ENCODE measurements around the gene TRIM49D1.
"Not testable (repeated sequence)": the region's sequence is repeated elsewhere in the genome, so short reads cannot be mapped to it uniquely, and the experiment has no call there.

The TRIM49D1 gene, protein sequence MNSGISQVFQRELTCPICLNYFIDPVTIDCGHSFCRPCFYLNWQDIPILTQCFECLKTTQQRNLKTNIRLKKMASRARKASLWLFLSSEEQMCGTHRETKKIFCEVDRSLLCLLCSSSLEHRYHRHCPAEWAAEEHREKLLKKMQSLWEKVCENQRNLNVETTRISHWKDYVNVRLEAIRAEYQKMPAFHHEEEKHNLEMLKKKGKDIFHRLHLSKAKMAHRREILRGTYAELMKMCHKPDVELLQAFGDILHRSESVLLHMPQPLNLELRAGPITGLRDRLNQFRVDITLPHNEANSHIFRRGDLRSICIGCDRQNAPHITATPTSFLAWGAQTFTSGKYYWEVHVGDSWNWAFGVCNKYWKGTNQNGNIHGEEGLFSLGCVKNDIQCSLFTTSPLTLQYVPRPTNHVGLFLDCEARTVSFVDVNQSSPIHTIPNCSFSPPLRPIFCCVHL

DNA sequence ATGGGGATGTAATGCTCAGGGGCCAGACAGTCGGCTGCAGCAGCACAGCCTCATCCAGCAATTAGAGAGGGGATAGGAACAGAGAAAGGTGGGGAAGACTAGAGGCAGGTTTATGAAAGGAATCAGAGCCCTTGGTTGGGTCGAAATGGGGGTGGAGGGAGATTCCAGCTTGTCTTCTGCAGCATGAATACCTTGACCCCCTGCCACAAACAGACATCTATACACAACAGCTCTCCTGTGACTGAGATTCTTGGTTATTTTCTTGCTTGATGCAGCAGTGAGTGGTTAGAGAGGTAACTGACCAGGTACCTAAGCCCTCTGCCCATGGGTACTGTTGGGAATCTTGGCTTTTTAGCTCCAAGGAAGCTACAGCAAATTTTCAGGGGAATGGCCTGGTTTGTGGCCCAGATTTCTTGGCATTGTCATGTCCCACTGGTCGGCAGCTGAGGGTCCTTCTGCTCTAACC, at the start of gene TRIM49D1:
TRIM49D1 (minus strand) TSS at position 51 of the 466 bp plus-strand sequence. CDS start 4,535 bp downstream, outside the sequence.
- DNase-seq: no peak

DNA sequence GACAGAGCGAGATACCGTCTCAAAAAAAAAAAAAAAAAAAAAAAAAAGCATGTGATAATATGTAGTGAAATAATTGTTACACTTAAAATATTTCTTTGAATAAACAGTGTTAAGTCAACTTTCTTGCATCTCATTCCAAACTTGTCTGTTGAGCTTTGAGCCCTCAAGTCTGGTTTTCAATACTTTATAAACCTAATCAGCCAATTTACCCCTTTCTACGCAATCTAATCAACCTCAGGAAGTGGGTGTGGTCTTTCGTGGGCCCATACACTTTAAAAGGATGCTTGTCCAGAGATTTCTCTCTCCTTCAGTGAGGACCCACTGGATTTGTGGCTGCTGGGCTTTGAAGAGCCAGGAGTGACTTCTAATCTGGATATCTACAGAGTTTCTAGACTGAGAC, 43.7 kb upstream of the TRIM49D1 start, which contains the start of gene TRIM64:
TRIM64 (plus strand) TSS at position 301 of the 400 bp plus-strand sequence. CDS start 2,467 bp downstream, outside the sequence.
- not testable (repeated sequence) for DNase-seq

DNA sequence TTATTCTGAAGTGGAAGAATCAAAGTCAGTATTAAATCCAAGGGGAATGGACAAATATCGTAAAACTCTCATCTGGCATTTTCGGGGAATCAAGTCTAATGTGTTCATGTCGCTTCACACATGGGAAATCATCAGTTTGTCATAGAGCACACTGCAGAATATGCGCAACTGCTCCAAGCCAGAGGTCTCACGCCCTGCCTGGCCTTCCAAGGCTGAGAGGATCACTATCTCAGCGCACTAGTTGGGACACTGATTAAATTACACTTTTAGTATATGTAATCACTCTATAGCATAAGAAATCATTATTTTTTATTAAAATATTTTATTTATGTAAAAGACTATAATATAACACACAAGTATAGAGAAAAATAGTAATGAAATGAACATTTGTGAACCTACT, 38.8 kb upstream of the TRIM49D1 start:
- DNase-seq: not testable (repeated sequence)

DNA sequence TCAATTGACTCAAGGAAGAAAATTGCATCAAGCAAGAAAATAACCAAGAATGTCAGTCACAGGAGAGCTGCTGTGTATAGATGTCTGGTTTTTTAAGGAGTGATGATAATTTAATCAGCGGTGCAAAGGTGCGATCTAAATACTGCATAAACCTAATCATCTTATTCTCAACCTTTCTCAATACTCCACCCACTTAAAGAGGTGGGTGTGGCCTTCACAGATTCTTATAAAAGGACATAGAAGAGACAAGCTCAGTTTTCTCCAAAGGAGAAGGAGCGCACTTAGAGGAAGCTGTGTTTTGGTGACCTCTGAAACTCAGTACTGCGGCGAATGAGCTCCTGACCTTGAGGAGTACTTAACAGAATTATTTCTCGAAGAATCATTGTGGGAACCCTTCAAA, 1.7 kb upstream of the TRIM49D1 start, which contains the start of gene TRIM49D2:
TRIM49D2 (plus strand) TSS at position 301 of the 400 bp plus-strand sequence. CDS start 2,698 bp downstream, outside the sequence.
- DNase-seq: not testable (repeated sequence)

DNA sequence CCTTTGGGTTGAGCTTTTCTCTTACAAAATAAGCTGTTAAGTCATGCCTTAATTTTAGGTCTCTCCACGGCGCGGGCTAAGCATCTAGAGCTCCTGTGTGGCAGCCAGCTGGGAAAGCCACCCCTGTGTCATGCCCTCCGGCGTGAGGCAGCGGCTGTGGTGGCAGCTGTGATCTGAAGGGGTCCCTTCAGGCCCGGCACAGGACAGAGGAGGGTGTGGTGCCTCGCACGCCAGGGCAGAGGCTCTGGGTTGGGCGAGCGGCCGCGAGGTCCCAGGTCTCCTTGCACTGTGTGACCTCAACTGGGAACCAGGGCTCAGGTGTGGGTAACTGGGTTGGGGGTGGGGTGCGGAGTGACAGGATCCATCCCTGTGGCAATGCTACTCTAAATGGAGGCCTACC, 21.2 kb downstream of the TRIM49D1 start:
- not testable (repeated sequence) for DNase-seq

DNA sequence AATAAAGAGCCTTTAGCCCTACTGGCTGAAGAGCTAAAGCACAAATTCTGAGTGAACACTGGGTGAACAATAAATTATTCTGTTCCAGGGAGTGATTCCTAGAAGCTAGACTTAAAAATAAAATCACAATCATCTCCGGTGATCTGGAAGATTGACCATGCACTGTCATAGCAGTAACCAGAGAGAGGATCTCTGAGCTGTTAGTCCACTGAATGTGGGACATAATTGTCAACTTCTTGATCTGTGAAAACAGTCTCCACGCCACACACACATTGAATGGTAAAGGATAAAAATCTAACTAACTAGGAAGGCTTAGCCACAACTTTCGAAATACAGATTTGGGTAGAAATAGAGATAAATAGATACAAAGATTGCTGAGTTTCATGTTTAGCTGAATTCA, 28.8 kb downstream of the TRIM49D1 start:
- not testable (repeated sequence) for DNase-seq

DNA sequence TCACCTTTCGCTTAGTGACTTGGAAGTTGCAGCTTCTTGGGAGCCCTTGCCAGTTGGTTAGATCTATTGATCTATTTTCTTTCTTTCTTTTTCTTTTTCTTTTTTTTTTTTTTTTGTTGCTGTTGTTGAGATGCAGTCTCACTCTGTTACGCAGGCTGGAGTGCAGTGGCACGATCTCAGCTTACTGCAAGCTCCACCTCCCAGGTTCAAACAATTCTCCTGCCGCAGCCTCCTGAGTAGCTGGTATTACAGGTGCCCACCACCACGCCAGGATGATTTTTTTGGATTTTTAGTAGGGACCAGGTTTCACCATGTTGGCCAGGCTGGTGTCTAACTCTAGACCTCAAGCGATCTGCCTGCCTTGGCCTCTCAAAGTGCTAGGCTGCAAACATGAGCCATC, 44.5 kb downstream of the TRIM49D1 start:
- DNase-seq: not testable (repeated sequence)

DNA sequence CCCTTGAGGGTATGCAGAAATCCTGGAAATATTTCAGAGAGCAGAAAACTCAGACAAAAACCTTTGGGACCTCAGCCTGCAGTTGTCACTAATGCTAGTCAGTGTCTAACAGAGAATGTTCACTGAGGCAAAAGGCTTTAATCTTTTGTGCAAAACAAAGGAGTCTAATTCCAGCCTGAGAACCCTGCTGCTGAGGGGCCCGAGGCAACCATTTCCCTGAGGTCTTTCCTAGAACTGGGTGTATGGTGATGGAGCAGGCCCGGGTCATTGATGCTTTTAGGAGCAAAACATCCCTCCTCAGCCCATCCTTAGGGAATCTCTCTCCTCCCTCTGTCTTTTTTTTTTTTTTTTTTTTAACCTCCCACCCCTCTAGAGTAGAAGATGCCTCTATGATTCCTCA, 49.5 kb downstream of the TRIM49D1 start:
- DNase-seq: not testable (repeated sequence)

DNA sequence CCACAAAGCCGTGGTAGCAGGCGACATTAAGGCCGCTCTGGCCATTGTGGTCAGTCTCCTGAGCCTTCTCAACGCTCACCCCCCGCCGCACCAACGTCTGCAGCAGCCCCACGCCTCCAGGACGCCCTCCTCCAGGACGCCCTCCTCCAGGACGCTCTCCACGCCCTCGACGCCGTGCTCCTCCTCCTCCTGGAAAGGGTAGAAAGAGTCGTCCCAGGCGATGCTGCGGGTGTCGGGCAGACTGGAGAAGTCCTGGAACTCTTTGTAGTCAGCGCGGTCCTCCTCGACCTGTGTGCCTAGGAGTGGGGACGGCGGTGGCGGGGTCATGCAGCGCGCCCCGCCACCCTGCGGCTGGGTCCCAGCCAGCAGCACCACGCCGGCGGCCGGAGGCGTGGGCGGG, 56.8 kb downstream of the TRIM49D1 start:
- DNase-seq: not testable (repeated sequence)

DNA sequence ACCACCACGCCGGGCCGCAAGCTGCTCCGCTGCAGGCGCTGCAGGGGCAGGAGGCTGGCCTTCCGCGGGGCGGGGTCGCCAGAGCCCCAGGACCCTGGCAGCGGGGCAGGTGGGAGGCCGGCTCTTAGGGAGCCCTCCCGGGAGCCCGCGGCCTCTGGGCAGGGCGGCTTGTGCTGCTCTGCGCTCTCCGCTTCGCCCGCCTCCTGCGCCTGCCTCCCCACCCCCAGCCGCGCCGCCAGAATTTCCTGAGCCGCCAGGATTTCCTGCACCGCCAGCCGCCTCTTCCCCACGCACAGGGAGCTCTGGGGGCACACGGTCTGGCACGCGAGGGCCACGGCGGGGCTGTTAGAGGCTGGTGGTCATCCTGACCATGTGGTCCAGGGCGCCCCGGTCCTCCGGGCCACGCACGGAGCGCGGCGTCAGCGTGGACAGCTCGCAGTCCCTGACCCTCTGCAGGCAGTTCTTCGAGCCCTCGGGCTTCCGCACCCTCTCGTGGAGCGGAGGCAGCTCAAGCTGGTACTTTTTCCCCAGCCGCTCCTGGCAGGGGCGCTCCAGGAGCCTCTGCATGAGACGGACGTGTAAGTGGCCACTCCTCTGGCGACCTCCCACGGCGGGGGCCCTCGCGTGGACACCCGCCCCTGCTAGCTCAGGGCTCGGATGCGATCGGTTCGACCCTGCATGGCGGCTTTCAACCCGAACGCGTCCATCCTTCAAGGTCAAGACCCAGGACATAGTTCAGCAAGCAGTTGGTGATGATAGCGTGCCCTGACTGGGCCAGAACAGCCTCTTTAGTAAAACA, 57.9 kb downstream of the TRIM49D1 start:
- not testable (repeated sequence) for DNase-seq
